Glutamatergic neuron (in vitro differentiated cells): ENCODE measurements around the gene SUN1. TPM values are rescaled to one million over a fixed set of nuclear protein-coding genes. Genes with fewer than 3 reads are reported as not detected.

Experiments
- DNase-seq: peaks from one replicate; pipeline ENCODE4 v3.0.0; 2022
- H3K27ac Mint-ChIP-seq: one replicate; pipeline ENCODE4 v1.8.0; 2020; ENCODE audit warnings: mild to moderate bottlenecking, mixed read lengths, inconsistent platforms; ENCODE audit not compliant: unreplicated experiment
- H3K27me3 Mint-ChIP-seq: one replicate; pipeline ENCODE4 v1.8.0; 2020; ENCODE audit warnings: mild to moderate bottlenecking, moderate library complexity, mixed read lengths, inconsistent platforms; ENCODE audit not compliant: unreplicated experiment
- H3K36me3 Mint-ChIP-seq: one replicate; pipeline ENCODE4 v1.8.0; 2020; ENCODE audit warnings: mild to moderate bottlenecking, mixed read lengths, inconsistent platforms; ENCODE audit not compliant: unreplicated experiment
- H3K4me1 Mint-ChIP-seq: one replicate; pipeline ENCODE4 v1.8.0; 2020; ENCODE audit warnings: mild to moderate bottlenecking, low read depth, mixed read lengths, inconsistent platforms; ENCODE audit not compliant: unreplicated experiment
- H3K4me3 Mint-ChIP-seq: one replicate; pipeline ENCODE4 v1.8.0; 2020; ENCODE audit warnings: mild to moderate bottlenecking, mixed read lengths, inconsistent platforms; ENCODE audit not compliant: unreplicated experiment
- H3K9me3 Mint-ChIP-seq: one replicate; pipeline ENCODE4 v1.8.0; 2020; ENCODE audit warnings: mild to moderate bottlenecking, moderate library complexity, mixed read lengths, inconsistent platforms; ENCODE audit not compliant: unreplicated experiment
- total RNA-seq: library from RNA; stranded (reverse); fragmentation: NEBNext Ultra II Directional; extraction: Animal tissue kit (Norgen Biotek cat#: 25700); gene quantifications from one replicate; pipeline ENCODE4 v1.2.1, GENCODE V29; 2021; ENCODE audit not compliant: unreplicated experiment
- TF ChIP-seq, protein P1 (sequence below): fragments of 200-600 bp; sonication (generic); IDR thresholded peaks from one replicate; pipeline ENCODE4 v1.5.0; 2021; ENCODE audit not compliant: partially characterized antibody, unreplicated experiment

The SUN1 gene
- total RNA-seq, 1 donor from 2014 or later, result 879 TPM

DNA sequence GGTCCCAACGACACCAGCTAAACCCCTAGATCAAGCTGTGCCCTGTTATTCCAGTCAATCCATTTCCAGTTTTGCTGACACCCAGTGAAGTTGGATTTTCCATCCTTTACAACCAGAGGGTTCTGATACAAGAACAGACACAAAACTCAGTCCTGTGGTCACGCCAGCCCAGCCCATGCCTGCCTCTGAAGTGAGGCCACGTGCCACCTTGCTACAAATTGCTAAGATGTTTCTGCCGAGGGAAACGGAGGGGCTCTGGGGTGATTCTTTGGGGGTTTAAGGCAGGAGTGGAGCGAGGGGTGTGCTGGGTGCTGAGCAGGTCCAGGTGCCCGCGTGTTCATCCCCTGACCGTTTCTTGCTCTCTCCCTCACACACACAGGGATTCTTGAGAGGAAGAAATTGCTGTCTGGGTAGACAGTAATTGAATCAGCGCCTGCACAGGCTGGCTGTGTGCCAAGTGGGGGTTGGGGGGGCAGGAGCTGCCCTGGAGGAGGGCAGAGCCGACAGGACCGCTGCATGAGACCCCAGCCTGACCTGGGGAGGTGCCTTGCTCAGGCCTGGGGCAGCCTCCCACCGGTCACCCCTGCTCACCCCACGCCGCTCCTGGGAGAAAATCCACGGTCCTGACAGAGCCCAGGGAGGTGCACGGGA is 84.1 kb downstream of the SUN1 start:
- no peak overlapping the region for H3K4me3 Mint-ChIP-seq
- H3K36me3 Mint-ChIP-seq, result no peaks in the 10 kb centered on the region
- H3K4me1 Mint-ChIP-seq, result peaks cover 10% of the 10 kb centered on the region
- TF ChIP-seq, protein P1, sequence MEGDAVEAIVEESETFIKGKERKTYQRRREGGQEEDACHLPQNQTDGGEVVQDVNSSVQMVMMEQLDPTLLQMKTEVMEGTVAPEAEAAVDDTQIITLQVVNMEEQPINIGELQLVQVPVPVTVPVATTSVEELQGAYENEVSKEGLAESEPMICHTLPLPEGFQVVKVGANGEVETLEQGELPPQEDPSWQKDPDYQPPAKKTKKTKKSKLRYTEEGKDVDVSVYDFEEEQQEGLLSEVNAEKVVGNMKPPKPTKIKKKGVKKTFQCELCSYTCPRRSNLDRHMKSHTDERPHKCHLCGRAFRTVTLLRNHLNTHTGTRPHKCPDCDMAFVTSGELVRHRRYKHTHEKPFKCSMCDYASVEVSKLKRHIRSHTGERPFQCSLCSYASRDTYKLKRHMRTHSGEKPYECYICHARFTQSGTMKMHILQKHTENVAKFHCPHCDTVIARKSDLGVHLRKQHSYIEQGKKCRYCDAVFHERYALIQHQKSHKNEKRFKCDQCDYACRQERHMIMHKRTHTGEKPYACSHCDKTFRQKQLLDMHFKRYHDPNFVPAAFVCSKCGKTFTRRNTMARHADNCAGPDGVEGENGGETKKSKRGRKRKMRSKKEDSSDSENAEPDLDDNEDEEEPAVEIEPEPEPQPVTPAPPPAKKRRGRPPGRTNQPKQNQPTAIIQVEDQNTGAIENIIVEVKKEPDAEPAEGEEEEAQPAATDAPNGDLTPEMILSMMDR, result no peak
- peaks cover 12% of the 10 kb centered on the region for H3K9me3 Mint-ChIP-seq
- H3K27ac Mint-ChIP-seq, result no peak overlapping the region
- peaks cover 8% of the 10 kb centered on the region for H3K27me3 Mint-ChIP-seq
- DNase-seq, result peak; percentile 24

DNA sequence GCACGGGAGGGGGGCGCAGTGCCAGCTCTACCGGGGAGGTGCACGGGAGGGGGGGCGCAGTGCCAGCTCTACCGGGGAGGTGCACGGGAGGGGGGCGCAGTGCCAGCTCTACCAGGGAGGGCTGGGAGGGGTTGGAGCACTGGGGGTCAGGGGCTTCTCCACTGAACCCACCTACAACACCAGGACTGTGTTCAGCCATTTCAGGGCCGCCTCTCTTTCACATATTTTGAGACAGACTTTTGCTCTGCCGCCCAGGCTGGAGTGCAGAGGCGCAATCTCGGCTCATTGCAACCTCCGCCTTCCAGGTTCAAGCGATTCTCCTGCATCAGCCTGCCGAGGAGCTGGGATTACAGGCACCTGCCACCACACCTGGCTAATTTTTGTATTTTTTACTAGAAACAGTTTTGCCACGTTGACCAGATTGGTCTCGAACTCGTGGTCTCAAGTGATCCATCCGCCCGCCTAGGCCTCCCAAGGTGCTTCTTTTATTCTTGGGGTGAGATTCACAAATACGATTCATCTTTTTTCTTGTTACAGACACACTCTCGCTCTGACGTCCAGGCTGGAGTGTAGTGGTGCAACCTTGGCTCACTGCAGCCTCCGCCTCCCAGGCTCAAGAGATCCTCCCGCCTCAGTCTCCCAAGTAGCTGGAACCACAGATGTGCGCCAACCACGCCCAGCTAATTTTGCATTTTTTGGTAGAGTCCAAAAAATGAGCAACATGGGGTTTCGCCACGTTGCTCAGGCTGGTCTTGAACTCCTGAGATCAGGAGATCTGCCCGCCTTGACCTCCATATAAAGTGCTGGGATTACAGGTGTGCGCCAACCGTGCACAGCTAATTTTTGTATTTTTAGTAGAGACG is 85.2 kb downstream of the SUN1 start:
- H3K27ac Mint-ChIP-seq, result no peak overlapping the region
- peak; percentile 11 for DNase-seq
- peaks cover 8% of the 10 kb centered on the region for H3K27me3 Mint-ChIP-seq
- TF ChIP-seq, protein P1, result no peak
- H3K4me3 Mint-ChIP-seq, result no peak overlapping the region
- H3K9me3 Mint-ChIP-seq, result peaks cover 12% of the 10 kb centered on the region
- H3K4me1 Mint-ChIP-seq, result peaks cover 10% of the 10 kb centered on the region
- H3K36me3 Mint-ChIP-seq, result no peaks in the 10 kb centered on the region

DNA sequence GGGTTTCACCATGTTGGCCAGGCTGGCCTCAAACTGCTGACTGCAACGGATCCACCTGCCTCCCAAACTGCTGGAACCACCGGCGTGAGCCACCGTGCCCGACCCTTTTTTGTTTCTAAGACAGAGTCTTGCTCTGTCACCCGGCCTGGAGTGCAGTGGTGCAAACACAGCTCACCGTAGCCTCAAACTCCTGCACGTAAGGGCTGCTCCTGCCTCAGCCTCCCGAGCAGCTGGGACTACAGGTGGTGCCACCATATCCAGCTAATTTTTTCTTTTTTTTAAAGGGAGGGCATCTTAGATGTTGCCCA is 85.8 kb downstream of the SUN1 start:
- Mint-ChIP-seq H3K9me3 (peaks cover 10% of the 10 kb centered on the region), H3K36me3 (no peaks in the 10 kb centered on the region), H3K4me3 (no peak overlapping the region), H3K4me1 (peaks cover 10% of the 10 kb centered on the region), H3K27me3 (peaks cover 8% of the 10 kb centered on the region), H3K27ac (no peak overlapping the region)
- DNase-seq, result peak; percentile 4
- TF ChIP-seq, protein P1, result no peak

DNA sequence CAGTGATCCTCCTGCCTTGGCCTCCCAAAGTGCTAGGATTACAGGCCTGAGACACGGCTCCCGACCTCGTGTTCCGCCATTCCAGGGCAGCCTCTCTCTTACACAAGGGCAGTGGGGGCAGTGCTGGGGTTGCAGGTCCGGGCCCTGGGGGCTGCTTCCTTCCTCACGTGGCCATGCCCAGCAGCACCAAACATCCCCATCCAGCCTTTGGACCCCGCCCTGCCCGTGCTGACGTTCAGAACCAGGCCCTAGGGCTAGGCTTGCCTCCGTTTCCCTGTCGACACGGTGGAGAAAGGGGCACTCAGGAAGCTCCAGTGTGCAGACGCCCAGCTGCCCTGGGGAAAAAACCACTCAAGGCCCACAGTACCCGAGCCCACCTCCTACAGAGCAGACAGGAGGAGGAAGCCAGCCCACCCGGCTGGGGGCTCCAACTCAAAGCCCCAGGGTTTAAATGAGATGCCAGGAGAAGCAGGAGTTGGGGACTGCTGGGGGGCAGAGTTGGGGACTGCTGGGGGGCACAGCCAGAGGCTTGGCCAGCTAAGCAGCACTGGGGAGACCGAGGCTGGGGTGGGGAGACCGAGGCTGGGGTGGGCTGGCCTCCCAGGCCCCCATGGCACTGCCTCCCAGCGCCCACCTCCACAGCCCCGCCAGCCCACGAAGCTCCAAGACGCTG is 86.3 kb downstream of the SUN1 start:
- peaks cover 8% of the 10 kb centered on the region for H3K9me3 Mint-ChIP-seq
- H3K4me3 Mint-ChIP-seq, result no peak overlapping the region
- TF ChIP-seq, protein P1, result no peak
- peak; percentile 8 for DNase-seq
- H3K27ac Mint-ChIP-seq, result no peak overlapping the region
- H3K4me1 Mint-ChIP-seq, result peaks cover 10% of the 10 kb centered on the region
- peaks cover 8% of the 10 kb centered on the region for H3K27me3 Mint-ChIP-seq
- no peaks in the 10 kb centered on the region for H3K36me3 Mint-ChIP-seq
